ENCODE data around the gene FANK1.
"Not testable (repeated sequence)": the region's sequence is repeated elsewhere in the genome, so short reads cannot be mapped to it uniquely, and the experiment has no call there.

GRCh38 chr10:126047749-126048148 lies 151.4 kb downstream of the FANK1 start:
- TF ChIP-seq POLR2A, CTCF (IDR thresholded peaks at IDR 0.05): not testable (repeated sequence)

Measured in upper lobe of left lung (tissue), 4 donors.